ENCODE results near the gene ARHGEF40.

ARHGEF40 gene

DNA sequence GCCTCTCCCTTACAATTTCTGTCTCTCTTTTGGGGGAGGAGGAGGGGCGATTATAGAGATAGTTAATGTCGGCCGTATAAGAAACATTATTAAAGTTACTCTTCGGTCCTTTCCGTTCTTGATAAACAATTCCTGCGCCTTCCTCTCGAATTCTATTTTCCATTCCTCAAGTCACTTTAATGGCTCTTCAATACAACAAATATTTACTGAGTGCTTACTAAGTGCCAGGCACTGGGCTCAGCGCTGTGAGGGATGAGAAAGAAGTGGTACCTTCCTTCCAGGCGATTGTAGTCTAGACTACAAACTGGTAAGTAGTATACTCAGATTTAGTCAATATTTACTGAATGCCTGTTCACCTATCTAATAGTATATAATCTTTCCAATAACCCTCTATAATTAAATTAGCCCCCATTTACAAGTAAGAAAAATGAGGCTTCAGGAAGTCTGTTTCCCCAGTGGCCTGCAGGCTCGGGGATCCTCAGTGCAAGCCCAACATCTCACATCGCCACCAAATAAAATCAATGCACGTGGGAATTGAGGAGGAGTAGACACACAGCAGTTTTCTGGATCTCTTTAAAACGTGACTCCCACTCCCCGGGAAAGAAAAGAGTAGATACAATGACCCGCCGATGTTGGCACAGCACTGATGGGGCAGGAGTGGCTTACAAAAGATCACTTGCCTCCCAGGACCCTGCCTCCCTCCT lies 28.9 kb downstream of the ARHGEF40 start:
- DNase-seq, result no peak

DNA sequence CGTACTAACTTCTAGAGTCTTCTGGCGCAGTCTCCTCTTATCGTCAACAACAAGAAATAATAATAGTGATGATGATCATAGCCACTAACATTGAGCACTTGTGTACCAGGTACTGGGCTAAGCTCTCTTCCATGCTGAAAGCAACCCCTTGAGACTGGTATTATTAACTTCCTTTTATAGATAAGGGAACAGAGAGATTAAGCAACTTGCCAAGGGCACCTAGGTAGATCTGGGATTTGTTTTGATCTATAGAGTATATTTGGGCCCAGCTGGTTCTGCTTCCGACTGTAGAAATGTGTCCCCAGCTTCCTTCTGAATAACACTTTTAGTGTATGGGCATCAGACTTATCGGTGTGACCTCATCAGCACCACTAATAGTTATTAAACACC lies 29.5 kb downstream of the ARHGEF40 start:
- DNase-seq, result no peak

DNA sequence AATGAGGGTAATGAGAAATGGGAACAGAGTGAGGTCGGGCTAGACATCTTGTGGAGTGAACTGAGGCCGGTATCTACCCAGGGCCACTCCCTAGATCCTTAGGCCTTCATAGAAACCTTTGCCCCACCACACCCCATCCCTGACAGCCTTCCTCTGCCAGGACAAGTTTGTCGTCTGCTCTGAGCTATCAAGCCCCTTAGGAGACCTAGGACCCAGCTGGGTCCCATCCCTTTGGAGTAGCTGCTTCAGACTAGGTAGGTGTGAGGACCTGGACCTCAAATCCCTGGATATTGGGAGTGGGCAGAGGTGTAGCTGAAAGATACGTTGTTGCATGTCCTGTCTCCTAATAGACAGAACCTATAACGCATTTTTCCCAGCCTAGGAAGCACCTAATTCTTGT lies 30.8 kb downstream of the ARHGEF40 start, which contains the start of gene TMEM253:
TMEM253 (plus strand) TSS at position 136 of the 400 bp plus-strand sequence. CDS start 278 bp downstream, outside the sequence.
- DNase-seq, result no peak

DNA sequence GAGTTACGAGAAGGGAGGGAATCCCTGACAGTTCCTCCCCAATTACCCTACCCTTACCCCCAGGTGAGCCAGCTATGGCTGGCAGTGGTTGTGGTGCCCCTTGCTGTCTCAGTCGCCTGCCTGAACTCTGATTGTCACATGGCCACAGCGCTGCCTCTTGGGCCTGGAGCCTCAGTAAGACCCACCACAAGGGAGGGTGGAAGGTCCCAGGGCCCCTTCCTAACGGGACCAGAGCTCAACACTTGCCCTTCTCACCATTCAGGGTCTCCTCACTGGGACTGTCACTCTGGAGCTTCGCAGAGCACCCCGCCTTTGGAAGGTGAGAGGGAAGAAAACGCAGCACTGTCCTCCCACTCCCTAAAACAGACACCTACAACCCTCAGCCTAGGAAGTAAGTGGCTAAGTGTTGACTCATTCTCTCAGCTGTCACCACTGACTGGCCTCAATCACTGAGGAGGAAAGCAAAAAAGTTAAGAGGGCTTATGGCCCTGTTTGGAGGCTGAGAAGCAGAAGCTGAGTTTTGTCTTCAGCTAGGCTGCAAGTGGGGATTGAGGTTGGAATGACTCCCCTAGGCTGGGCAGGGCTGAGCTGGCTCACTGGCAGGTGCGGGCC lies 31.8 kb downstream of the ARHGEF40 start:
- no peak for DNase-seq

DNA sequence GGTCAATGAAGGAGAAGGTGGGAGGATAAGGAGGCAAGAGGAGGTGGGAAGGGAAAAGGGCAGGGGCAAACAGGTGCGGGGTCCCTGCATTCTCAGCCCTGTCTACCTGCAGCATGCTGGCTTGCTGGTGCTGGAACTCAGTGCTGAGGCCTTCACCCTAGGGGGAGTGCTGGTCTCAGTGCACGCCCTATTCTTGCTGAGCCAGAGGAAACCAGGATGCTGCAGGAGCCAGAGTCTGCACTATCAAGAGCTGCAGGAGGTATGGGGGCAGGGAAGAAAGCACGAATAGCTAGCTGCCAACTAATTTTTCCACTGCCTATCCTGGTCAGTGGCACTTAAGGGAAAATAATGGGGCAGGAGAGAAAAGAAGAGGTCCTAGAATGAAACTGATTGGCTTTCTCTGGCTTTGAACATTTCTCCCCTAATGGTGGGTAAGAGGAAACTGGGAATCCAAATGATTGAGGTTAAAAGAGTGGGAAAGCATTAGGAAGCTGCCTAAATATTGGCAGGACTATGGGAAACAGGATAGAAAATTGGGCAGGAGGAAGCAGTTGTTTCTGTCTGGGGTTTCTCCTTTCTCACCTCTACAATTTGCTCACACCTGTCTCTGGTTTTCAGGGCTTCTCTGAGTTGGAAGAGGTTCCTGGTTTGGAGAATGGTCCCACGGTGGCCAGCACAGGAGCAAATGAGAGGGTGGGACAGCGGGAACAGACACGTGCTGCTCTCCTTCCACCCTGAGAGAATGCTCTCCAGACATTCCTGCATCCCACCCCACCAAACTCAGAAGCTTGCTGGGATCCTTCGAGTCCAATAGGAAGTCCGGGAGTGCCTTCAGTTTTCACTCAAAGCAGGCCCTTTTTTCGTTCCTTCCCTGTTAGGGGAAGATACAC lies 32.7 kb downstream of the ARHGEF40 start:
- DNase-seq, result no peak

DNA sequence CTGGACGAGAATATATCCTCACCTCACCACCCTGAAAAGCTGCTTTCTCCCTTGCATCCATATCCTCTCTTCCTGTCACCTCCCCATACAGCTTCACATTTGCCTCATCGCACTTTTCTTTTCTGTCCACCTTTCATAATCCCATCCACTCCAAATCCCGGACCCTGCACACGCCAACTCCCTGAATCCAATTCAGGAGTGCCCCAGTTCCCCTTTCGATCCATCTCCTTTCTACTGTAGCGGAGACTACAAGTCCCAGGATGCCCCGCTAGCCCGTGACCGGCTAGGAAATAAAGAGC lies 33.3 kb downstream of the ARHGEF40 start:
- DNase-seq, result no peak

DNA sequence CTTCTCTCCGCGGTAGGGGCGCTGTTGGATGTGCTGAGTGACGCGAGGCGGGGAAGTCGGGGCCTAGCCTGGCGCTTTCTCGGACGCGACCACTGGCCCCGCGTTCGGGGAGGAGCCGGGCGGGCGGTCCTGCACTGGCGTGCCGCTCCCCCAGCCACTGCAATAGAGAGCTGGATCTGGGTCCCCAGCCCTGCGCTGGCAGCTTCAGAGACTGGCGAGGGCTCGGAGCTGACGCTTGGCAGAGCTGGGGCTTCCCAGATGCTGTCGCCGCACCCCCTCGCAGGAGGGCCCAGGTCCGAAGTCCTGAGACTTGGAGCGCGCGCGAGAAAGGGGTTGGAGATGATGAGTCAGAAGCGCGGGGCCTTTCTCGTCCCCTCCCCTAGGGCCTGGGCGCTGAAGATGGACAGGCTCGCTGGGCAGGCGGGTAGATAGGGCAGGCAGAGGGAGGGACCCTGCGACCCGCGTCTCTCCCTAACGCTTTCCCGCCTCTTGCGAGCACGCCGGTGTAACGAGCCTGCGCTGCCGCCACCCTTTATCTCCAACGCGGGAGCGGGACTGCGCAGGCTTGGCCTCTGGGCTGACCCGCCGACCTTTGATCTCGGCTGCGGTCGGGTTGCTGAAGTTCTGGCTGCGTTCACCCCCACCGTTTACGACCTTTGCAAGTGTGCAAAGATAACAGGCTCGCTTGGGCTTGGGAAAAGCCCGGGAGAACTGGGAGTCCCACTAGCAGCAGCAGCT lies 33.8 kb downstream of the ARHGEF40 start:
- DNase-seq, result peak; percentile 94

DNA sequence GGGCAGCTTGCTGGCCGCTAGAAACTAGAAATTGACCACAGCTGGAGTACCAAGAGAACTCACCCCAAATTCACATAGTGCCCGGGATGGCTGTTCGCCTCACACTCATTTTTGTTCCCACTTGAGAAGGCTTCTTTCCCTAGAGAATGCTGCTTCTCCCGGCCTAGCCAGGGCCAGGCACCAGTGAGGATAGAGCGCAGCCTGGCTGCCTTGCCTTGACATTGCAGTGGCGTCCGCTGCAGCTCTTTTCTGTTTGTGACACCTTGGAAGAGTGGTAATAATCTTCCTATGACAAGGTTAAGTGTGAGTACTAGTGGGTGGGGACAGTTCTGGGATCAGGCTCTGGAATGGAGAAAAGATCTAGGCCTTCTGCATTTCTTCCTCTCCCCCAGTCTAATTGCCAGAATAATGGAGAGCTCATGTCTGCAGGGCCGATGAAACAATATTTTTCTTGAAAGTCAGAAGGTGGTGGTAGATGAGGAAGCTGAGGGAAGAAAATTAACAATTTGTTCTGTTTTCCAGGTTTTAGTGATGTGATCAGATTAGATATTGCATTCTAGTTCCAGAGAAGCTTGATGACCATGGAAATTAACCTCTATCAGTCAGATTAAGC lies 34.5 kb downstream of the ARHGEF40 start:
- peak; percentile 62 for DNase-seq

DNA sequence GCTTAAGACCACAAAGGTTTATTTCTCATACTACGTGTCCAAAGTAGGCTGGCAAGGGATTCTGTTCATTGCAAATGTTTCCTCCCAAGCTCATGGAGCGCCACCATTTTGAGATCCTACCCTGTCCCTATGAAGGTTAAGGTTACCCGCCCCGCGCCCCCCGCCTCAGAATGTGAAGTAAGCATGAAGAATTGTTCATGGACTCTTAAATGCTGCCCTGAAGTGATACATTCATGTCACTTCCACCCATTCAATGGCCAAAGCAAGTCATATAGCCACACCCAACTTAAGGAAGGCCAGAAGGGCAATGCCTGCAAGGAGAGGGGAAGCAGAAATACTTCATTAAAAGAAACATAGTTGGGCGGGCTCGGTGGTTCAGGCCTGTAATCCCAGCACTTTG lies 35.0 kb downstream of the ARHGEF40 start:
- DNase-seq, result no peak

DNA sequence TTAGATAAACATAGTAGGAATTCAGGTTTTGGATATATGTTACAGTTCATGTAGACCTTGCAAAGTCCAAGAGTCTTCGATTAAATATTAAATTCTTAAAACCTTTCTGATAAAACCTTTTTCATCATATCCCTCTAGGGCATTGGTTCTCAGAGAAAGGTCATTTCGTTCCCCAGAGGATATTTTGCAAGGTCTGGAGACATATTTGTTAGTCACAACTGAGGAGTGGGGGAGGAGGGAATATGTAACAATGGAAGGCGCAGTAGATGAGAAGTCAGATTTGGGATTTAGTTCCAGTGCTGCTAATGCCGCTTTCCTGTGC lies 36.0 kb downstream of the ARHGEF40 start:
- no peak for DNase-seq

DNA sequence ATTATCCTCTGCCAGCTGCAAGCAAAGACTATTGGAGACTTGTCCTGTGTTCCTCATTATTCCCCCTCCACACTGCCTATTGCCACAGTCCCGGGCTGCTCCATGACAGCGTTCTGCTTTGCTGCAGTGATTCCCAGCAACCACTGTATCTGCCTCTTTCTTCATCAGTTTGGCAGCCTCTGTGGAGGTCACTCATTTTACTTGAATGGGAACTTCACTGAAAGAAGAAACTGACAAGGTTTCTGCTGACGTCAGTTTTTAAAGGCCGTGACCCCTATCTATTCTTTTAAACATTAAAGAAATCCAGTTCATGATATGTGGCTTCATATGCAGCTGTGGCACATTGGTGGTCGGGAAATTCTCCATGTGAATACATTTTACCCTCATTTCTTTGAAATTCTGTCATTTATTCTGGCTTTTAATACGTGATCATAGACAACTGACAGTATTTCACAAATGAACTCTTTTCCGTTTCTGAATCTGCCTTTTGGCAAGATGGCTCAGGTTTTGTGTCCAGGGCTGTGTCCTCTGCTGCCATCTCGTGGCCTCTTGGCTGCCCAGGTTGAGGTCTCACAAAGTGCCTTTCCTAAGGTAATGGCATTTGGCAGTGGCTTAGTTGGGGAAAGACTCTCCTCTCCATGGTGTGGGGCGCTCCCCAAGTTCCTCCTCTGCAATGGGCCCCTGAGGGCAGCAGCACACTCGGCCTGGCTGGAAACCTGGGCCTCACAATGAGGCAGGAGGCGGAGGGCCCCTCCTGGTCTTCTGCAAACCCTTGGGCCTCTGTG lies 36.6 kb downstream of the ARHGEF40 start:
- DNase-seq, result peak; percentile 80

DNA sequence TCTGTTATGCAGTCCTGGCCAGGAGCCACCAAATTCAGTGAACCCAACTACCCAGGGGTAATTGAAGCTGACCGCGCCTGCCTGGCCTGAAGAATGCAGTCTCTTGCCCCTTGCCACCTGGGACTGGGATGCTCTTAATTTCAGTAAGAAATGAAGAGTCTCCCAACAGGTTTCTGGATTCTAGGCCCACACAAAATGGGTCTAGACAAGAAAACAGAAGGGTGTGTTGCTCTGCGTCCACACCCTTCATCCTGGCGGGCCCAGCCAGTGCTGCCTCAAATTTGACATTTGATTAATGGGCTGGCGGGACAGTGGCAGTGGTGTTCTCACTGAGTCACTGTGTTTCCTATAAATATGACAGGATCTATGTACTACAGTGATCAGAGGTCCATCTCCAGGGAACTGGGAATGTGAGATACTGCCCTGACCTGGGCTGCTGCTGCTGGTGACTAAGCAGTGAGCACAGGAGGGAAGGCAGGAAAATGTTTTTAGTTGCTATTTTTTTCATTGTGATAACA lies 37.2 kb downstream of the ARHGEF40 start:
- no peak for DNase-seq

DNA sequence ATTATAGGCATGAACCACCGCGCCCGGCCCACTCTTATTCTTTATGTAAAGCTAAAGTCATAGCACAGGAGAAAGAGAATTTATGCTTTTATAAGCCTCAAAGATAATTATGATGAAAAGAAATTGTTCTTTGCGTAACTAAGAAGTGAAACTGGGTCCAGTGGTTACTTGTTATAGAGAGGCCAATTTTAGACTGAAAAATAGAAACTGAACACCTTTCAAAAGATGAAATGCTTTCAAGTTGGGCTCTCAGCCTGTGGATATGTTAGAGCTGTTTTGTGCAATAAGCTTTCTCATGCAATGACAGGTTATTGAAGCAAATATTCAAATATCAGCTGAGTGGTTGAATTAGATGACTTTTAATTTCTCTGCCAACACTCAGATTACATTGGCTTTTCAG lies 38.7 kb downstream of the ARHGEF40 start:
- DNase-seq, result no peak

DNA sequence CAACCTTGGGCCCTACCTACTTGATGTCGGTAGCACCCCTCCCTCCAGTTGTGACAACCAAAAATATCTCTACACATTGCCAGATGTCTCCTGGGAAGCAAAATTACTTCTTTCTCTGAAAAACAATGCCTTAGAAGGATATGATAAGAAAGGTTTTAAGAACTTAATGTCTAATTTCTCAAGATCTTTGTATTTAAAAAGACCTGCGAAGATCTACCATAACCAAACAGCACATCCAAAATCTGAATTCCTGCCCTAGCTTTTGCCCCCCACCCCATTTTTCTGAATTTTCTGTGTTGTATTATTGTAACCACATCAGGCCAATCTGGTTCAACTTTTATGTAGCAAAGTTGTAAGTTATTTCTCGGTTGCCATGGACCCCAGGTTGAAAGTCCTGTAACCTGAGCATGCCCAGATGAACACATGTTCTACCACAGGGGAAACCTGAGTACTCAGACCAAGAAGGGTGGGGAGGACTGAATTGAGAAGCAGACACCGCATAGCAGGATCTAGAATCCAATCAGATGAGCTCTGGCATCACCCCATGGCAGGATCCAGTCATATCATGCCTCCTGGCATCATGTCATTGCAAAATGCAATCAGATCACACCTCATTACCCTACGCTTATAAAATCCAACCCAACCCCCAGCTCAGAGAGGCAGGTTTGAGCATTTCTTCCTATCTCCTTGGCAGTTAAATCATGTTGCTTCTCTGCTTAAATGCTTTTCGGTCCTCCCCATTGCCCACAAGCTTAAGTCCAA lies 39.5 kb downstream of the ARHGEF40 start:
- peak; percentile 78 for DNase-seq

DNA sequence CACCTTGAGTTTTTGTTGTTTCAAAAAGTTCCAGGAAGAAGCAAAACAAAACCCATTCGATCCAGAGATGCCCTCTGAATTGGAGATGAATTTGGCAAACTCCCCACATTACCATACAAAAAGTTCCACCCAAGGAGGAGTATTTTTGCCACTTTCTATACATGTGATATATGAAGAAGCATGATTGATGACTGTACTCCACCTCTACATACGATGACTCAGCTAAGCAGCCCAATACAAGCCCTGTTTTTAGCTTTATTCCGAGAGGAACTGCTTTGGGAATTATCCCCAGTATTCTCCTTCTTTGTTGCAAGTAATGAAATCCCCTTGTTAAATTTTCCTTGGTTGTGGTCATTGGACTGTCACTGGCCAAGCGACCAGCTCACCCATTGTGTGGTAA lies 42.2 kb downstream of the ARHGEF40 start:
- DNase-seq, result no peak

DNA sequence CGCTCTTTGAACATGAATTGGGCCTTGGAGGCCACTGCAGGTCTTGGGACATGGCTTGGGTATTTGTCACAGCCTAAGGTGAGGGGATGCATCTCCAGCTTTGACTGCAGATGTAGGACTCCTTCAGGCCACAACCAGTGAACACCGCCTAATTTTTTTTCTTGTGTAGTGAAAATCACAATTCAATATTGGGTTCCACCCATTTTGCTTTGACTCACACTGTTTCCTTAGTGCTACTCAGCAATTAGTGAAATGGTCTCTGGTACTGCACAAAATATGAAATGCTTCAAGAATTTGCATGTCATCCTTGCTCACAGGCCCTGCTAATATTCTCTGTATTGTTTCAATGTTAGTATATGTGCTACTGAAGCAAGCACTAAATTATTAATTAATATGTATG lies 43.3 kb downstream of the ARHGEF40 start:
- no peak for DNase-seq

DNA sequence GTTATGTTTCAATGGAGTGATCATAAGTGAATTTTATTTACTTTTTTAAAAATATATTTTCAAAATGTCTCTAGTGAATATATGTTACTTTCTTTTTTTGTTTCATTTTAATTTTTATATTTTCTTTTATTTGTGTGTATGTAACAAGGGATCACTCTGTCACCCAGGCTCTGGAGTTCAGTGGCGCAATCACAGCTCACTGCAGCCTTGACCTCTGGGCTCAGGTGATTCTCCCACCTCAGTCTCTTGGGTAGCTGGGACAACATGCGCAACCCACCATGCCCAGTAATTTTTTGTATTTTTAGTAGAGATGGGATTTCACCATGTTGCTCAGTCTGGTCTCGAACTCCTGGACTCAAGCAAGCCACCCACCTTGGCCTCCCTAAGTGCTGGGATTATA lies 48.8 kb downstream of the ARHGEF40 start:
- no peak for DNase-seq

DNA sequence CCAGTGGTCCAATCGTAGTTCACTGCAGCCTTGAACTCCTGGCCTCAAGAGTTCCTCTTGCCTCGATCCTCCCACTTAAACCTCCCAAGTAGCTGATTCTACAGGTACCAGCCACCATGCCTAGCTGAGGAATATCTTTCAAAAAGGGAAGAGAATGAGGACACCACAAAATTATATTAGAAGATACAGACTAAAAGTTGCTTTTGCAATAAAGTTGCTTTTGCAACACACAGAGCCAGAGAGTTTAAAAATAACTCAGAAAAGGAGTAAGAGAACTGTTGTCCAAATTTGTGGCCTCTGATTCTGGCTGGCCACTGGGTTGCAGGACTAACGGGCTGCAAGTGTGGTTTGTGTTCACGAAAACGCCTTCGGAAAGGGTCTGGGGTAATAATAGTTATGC lies 50.6 kb downstream of the ARHGEF40 start:
- DNase-seq, result no peak

DNA sequence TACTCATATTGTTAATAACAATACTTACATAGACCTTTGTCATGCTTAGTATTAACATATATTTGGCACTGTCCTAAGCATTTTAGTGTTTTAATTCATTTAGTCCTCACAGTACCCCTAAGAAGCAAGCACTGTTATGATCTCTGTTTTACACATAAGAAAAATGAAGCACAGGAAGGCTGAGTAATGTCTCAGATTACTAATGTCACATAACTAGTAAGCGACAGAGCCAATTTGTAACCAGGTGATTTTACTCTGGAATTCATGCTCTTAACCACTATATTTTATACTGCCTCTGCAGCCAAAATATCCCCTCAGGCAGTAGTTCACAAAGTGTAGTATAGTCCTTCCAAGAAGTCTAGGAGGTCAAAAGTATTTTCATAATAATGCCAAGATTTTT lies 51.0 kb downstream of the ARHGEF40 start:
- no peak for DNase-seq

DNA sequence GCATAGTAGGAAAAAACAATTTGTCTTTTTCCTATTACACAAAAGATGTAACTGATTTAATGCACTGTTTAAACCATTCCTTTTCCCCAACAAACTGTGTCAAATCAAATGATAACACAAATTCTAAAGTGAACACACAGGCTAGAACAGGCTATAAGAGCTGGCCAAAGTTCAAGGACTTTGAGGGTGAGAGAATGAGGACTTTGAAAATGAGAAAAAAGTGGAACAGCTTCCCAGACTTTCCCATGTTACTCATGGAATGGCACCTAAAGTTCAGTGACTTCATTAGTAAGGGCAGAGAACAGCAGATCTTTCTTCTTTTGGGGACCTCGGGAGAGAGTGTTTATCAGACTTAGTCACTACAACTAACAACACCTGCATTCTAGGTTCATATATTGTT lies 53.3 kb downstream of the ARHGEF40 start:
- DNase-seq, result no peak

DNA sequence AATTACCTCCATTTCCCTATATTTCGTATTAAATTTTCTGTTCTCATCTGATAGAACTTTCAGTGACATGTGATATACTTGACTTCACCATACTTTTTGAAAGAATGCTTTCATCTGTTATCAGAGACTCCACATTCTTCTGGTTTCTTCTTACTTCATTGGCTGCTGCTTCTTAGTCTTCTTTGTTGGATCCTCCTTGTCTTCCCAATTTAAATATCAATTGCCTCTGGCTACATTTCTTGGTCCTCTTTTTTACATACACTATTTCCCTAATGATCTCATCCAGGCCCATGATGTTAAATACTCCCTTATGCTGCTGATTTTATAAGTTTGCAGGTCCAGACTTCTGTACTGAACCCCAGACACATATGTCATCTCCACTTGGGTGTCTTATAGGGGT lies 63.8 kb downstream of the ARHGEF40 start:
- DNase-seq, result no peak

Data from stimulated activated CD4-positive, alpha-beta T cell treated with anti-CD3 and anti-CD28 coated beads, Interleukin-1b, Interleukin-23, amount 100 ng/mL, for 48 hours (primary cell).